Body of pancreas (tissue), 4 donors: ENCODE results near the gene IRF3.

Experiments
- CTCF ChIP-seq, 7 experiments: fragments of 450-650 bp in 4 of 7; fragments of 200-600 bp in 3 of 7; sonication (generic) in 3 of 7; IDR thresholded peaks; one replicate each; pipeline ENCODE4 v1.5.1; 2016 to 2019; ENCODE audit warnings: antibody characterized with exemption in 7 of 7
- POLR2A ChIP-seq, 3 donors: fragments of 450-650 bp; IDR thresholded peaks; one replicate each; pipeline ENCODE4 v1.6.1; 2016; ENCODE audit warnings: antibody characterized with exemption in 3 of 3, mild to moderate bottlenecking in 2 of 3

GRCh38 chr19:49615861-49616260 is 49.8 kb downstream of the IRF3 start:
- TF ChIP-seq CTCF (IDR thresholded peaks at IDR 0.05) = no peak
- TF ChIP-seq POLR2A (IDR thresholded peaks at IDR 0.05) = no peak
